Measurements from ENCODE around the gene CD200R1L. TPM values are rescaled to one million over a fixed set of nuclear protein-coding genes. Genes with fewer than 3 reads are reported as not detected.

The CD200R1L gene
- total RNA-seq, 1 experiment from 2014 or later, result not detected

DNA sequence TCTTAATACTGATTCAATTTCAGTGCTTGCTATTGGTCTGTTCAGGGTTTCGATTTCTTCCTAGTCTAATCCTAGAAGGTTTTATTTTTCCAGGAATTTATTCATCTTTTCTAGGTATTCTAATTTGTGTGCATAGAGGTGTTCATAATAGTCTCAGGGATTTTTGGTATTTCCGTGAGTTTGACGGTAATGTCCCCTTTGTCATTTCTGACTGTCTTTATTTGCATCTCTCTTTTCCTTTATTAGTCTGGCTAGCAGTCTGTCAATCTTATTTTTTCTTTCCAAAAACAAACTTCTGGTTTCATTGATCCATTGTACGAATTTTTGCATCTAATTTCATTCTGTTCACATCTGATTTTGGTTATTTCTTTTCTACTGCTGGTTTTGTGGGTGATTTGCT, 35.2 kb upstream of the CD200R1L start (continued):
- TF ChIP-seq, protein P1, sequence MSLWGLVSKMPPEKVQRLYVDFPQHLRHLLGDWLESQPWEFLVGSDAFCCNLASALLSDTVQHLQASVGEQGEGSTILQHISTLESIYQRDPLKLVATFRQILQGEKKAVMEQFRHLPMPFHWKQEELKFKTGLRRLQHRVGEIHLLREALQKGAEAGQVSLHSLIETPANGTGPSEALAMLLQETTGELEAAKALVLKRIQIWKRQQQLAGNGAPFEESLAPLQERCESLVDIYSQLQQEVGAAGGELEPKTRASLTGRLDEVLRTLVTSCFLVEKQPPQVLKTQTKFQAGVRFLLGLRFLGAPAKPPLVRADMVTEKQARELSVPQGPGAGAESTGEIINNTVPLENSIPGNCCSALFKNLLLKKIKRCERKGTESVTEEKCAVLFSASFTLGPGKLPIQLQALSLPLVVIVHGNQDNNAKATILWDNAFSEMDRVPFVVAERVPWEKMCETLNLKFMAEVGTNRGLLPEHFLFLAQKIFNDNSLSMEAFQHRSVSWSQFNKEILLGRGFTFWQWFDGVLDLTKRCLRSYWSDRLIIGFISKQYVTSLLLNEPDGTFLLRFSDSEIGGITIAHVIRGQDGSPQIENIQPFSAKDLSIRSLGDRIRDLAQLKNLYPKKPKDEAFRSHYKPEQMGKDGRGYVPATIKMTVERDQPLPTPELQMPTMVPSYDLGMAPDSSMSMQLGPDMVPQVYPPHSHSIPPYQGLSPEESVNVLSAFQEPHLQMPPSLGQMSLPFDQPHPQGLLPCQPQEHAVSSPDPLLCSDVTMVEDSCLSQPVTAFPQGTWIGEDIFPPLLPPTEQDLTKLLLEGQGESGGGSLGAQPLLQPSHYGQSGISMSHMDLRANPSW (CRISPR knock-in tag; conservative IDR thresholded peaks at IDR 0.05; ENCODE audit: low read depth), result no peak
- TF ChIP-seq ATF1 (CRISPR knock-in tag; IDR thresholded peaks at IDR 0.05), result no peak
- TF ChIP-seq, protein P2, sequence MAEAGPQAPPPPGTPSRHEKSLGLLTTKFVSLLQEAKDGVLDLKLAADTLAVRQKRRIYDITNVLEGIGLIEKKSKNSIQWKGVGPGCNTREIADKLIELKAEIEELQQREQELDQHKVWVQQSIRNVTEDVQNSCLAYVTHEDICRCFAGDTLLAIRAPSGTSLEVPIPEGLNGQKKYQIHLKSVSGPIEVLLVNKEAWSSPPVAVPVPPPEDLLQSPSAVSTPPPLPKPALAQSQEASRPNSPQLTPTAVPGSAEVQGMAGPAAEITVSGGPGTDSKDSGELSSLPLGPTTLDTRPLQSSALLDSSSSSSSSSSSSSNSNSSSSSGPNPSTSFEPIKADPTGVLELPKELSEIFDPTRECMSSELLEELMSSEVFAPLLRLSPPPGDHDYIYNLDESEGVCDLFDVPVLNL (CRISPR knock-in tag; IDR thresholded peaks at IDR 0.05; ENCODE audit: borderline replicate concordance, low read depth), result no peak
- TF ChIP-seq RELA (CRISPR knock-in tag; IDR thresholded peaks at IDR 0.05; ENCODE audit: borderline replicate concordance), result no peak
- TF ChIP-seq FOXK1 (CRISPR knock-in tag; IDR thresholded peaks at IDR 0.05), result no peak
- TF ChIP-seq ETV6 (CRISPR knock-in tag; IDR thresholded peaks at IDR 0.05), result no peak

DNA sequence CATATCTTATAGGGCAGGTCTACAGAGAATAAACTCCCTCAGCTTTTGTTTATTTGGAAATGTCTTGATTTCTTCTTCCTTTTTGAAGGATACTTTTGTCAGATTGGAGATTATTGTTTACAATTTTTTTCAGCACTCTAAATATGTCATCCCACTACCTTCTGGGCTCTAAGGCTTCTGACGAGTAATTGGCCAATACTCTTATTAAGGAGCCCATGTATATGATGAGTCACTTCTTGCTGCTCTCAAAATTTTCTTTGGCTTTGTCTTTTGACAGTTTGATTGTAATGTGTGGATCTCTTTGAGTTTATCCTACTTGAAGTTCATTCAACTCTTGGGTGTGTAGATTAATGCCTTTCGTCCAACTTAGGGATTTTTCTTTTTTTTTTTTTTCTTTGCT, 28.9 kb upstream of the CD200R1L start:
- CTCF ChIA-PET, result interaction anchor here (1.0 kb wide), 1 partner anchor 62 kb away, joined by 3 read pairs; no protein-coding TSS in a partner anchor
- TF ChIP-seq SMAD3 (CRISPR knock-in tag; IDR thresholded peaks at IDR 0.05; ENCODE audit: borderline replicate concordance), result no peak
- no peak for TF ChIP-seq NR1H2 (CRISPR knock-in tag; IDR thresholded peaks at IDR 0.05)
- no peak for TF ChIP-seq ELF4 (CRISPR knock-in tag; IDR thresholded peaks at IDR 0.05; ENCODE audit: low read depth)
- no peak for TF ChIP-seq OVOL2 (CRISPR knock-in tag; IDR thresholded peaks at IDR 0.05; ENCODE audit: borderline replicate concordance)
- no peak for TF ChIP-seq RORB (CRISPR knock-in tag; IDR thresholded peaks at IDR 0.05)
- TF ChIP-seq ZBTB21 (CRISPR knock-in tag; IDR thresholded peaks at IDR 0.05; ENCODE audit: borderline replicate concordance), result no peak
- TF ChIP-seq PRRX2 (CRISPR knock-in tag; IDR thresholded peaks at IDR 0.05), result no peak
- TF ChIP-seq MXD4 (CRISPR knock-in tag; IDR thresholded peaks at IDR 0.05; ENCODE audit: borderline replicate concordance), result no peak
- no peak for TF ChIP-seq CBFB (CRISPR knock-in tag; IDR thresholded peaks at IDR 0.05; ENCODE audit: low read depth)
- TF ChIP-seq NR3C1 (CRISPR knock-in tag; conservative IDR thresholded peaks at IDR 0.05; ENCODE audit: low read depth), result no peak
- TF ChIP-seq, protein P3, sequence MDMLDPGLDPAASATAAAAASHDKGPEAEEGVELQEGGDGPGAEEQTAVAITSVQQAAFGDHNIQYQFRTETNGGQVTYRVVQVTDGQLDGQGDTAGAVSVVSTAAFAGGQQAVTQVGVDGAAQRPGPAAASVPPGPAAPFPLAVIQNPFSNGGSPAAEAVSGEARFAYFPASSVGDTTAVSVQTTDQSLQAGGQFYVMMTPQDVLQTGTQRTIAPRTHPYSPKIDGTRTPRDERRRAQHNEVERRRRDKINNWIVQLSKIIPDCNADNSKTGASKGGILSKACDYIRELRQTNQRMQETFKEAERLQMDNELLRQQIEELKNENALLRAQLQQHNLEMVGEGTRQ (CRISPR knock-in tag; IDR thresholded peaks at IDR 0.05), result no peak
- TF ChIP-seq TEAD4 (CRISPR knock-in tag; IDR thresholded peaks at IDR 0.05), result no peak

DNA sequence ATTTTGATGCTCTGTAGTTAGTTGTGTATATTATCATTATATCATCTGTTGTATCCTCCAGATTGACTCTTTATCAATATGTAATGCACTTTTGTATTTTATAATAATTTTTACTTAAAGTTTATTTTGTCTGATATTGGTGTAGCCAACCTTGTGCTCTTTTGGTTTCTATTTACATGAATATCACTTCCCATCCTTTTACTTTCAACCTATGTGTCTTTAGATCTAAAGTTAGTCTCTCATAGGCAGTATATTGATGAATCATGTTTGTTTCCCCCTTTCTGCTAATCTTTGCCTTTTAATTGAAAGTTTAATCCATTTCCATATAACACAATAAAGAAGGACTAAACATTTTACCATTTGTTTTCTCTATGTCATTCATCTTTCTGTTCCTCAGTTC, 28.1 kb upstream of the CD200R1L start:
- ChIA-PET CTCF (no interaction called here), POLR2A (no interaction called here)
- Mint-ChIP-seq H3K4me1 (peaks cover 15% of the 10 kb centered on the region), H3K27ac (no peak overlapping the region), H3K27me3 (ENCODE audit: low read depth) (no peaks in the 10 kb centered on the region; the same call in 1 of the 2 replicates), H3K36me3 (peaks cover 4% of the 10 kb centered on the region; the same call in 1 of the 2 replicates), H3K9me3 (peaks cover 26% of the 10 kb centered on the region), H3K4me3 (no peak overlapping the region)
- TF ChIP-seq EMX1 (CRISPR knock-in tag; IDR thresholded peaks at IDR 0.05) (no peak), GRHL2 (CRISPR knock-in tag; IDR thresholded peaks at IDR 0.05; ENCODE audit: insufficient replicate concordance, severe bottlenecking) (no peak), ATF1 (CRISPR knock-in tag; IDR thresholded peaks at IDR 0.05) (no peak), TEAD1 (CRISPR knock-in tag; IDR thresholded peaks at IDR 0.05) (no peak), ZNF317 (CRISPR knock-in tag; IDR thresholded peaks at IDR 0.05; ENCODE audit: borderline replicate concordance, low read depth) (no peak), GABPB1 (CRISPR knock-in tag; IDR thresholded peaks at IDR 0.05) (no peak)
- DNase-seq (ENCODE audit: low spot score), result no peak
- no peak for ATAC-seq

More for the DNA sequence above, 28.9 kb upstream of the CD200R1L start:
- H3K36me3 Mint-ChIP-seq, result 0 out of 2 replicates have a peak, but pooled peaks cover under 1% of the 10 kb centered on the region
- H3K4me3 Mint-ChIP-seq, result no peak overlapping the region
- no peak for DNase-seq (ENCODE audit: low spot score)
- peaks cover 22% of the 10 kb centered on the region for H3K9me3 Mint-ChIP-seq
- POLR2A ChIA-PET, result interaction anchor here (0.7 kb wide), 1 partner anchor 421 kb away, joined by 3 read pairs; no protein-coding TSS in a partner anchor
- no peaks in the 10 kb centered on the region for H3K27me3 Mint-ChIP-seq (ENCODE audit: low read depth)
- H3K27ac Mint-ChIP-seq, result no peak overlapping the region
- H3K4me1 Mint-ChIP-seq, result peaks cover 15% of the 10 kb centered on the region
- ATAC-seq, result no peak

Measured in WTC11 (cell line).